Measurements from ENCODE around the gene NOL8.
A peak's percentile ranks its signal among the peaks of the same experiment; 100 is the strongest.

Gene NOL8

GRCh38 chr9:92324889-92325268, 271 bp downstream of the NOL8 start:
- TF ChIP-seq MAX (IDR thresholded peaks at IDR 0.05) (no peak), EGR1 (IDR thresholded peaks at IDR 0.05) (no peak), CREB1 (IDR thresholded peaks at IDR 0.05; ENCODE audit: low read depth) (no peak), FOXM1 (IDR thresholded peaks at IDR 0.05; ENCODE audit: borderline replicate concordance, low read depth) (no peak), TCF12 (IDR thresholded peaks at IDR 0.05; ENCODE audit: low read depth) (no peak), RAD21 (IDR thresholded peaks at IDR 0.05; ENCODE audit: low read depth) (no peak), YY1 (IDR thresholded peaks at IDR 0.05; ENCODE audit: low read depth) (no peak), TAF1 (IDR thresholded peaks at IDR 0.05; ENCODE audit: low read depth) (no peak), NFIC (IDR thresholded peaks at IDR 0.05) (no peak)
- TF ChIP-seq, protein P1, sequence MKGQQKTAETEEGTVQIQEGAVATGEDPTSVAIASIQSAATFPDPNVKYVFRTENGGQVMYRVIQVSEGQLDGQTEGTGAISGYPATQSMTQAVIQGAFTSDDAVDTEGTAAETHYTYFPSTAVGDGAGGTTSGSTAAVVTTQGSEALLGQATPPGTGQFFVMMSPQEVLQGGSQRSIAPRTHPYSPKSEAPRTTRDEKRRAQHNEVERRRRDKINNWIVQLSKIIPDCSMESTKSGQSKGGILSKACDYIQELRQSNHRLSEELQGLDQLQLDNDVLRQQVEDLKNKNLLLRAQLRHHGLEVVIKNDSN (IDR thresholded peaks at IDR 0.05): no peak

DNA sequence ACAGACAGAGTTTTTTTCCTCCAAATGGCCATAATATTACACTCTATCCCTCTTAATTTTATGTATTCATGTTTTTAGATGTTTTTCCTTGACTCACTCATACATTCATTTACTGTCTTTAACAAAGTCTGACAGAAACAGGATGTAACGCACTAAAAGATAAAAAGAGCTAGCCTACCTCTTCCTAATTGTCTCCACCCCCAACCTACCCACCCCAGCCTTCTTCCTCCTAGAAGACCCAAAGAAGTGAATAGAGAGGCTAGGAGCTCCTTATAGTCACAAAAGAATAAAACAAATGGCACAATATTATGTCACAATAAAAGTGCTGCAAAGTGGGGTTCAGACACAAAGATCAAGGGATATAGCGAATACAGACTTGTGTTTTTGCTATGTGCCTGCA, 719 bp downstream of the NOL8 start:
- TF ChIP-seq MAX (IDR thresholded peaks at IDR 0.05): no peak
- TF ChIP-seq TCF12 (IDR thresholded peaks at IDR 0.05; ENCODE audit: low read depth): no peak
- no peak for TF ChIP-seq RAD21 (IDR thresholded peaks at IDR 0.05; ENCODE audit: low read depth)
- TF ChIP-seq TAF1 (IDR thresholded peaks at IDR 0.05; ENCODE audit: low read depth): no peak
- TF ChIP-seq EGR1 (IDR thresholded peaks at IDR 0.05): no peak
- no peak for TF ChIP-seq FOXM1 (IDR thresholded peaks at IDR 0.05; ENCODE audit: borderline replicate concordance, low read depth)
- no peak for TF ChIP-seq CREB1 (IDR thresholded peaks at IDR 0.05; ENCODE audit: low read depth)

- no peak for TF ChIP-seq TAF1 (IDR thresholded peaks at IDR 0.05; ENCODE audit: low read depth)
- TF ChIP-seq RAD21 (IDR thresholded peaks at IDR 0.05; ENCODE audit: low read depth): no peak
- no peak for TF ChIP-seq TCF12 (IDR thresholded peaks at IDR 0.05; ENCODE audit: low read depth)
- 0 out of 2 replicates have a peak, but pooled peaks have one; percentile 8 for TF ChIP-seq CEBPB (IDR thresholded peaks at IDR 0.05)
- no peak for TF ChIP-seq NFIC (IDR thresholded peaks at IDR 0.05)
- TF ChIP-seq TEAD4 (IDR thresholded peaks at IDR 0.05): no peak
Observed at GRCh38 chr9:92315456-92315855, 9.7 kb downstream of the NOL8 start.

- no peak for TF ChIP-seq YY1 (IDR thresholded peaks at IDR 0.05; ENCODE audit: low read depth)
- TF ChIP-seq EGR1 (IDR thresholded peaks at IDR 0.05): no peak
- TF ChIP-seq ZBTB7A (IDR thresholded peaks at IDR 0.05; ENCODE audit: low read depth): no peak
- TF ChIP-seq TEAD4 (IDR thresholded peaks at IDR 0.05): no peak
- no peak for TF ChIP-seq FOXM1 (IDR thresholded peaks at IDR 0.05; ENCODE audit: borderline replicate concordance, low read depth)
- no peak for TF ChIP-seq MAX (IDR thresholded peaks at IDR 0.05)
- no peak for TF ChIP-seq NFIC (IDR thresholded peaks at IDR 0.05)
- TF ChIP-seq CREB1 (IDR thresholded peaks at IDR 0.05; ENCODE audit: low read depth): no peak
- TF ChIP-seq, protein P2, sequence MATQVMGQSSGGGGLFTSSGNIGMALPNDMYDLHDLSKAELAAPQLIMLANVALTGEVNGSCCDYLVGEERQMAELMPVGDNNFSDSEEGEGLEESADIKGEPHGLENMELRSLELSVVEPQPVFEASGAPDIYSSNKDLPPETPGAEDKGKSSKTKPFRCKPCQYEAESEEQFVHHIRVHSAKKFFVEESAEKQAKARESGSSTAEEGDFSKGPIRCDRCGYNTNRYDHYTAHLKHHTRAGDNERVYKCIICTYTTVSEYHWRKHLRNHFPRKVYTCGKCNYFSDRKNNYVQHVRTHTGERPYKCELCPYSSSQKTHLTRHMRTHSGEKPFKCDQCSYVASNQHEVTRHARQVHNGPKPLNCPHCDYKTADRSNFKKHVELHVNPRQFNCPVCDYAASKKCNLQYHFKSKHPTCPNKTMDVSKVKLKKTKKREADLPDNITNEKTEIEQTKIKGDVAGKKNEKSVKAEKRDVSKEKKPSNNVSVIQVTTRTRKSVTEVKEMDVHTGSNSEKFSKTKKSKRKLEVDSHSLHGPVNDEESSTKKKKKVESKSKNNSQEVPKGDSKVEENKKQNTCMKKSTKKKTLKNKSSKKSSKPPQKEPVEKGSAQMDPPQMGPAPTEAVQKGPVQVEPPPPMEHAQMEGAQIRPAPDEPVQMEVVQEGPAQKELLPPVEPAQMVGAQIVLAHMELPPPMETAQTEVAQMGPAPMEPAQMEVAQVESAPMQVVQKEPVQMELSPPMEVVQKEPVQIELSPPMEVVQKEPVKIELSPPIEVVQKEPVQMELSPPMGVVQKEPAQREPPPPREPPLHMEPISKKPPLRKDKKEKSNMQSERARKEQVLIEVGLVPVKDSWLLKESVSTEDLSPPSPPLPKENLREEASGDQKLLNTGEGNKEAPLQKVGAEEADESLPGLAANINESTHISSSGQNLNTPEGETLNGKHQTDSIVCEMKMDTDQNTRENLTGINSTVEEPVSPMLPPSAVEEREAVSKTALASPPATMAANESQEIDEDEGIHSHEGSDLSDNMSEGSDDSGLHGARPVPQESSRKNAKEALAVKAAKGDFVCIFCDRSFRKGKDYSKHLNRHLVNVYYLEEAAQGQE (IDR thresholded peaks at IDR 0.05; ENCODE audit: low read depth): no peak
- TF ChIP-seq CEBPB (IDR thresholded peaks at IDR 0.05): no peak
Observed at GRCh38 chr9:92313624-92314012, 11.5 kb downstream of the NOL8 start.

DNA sequence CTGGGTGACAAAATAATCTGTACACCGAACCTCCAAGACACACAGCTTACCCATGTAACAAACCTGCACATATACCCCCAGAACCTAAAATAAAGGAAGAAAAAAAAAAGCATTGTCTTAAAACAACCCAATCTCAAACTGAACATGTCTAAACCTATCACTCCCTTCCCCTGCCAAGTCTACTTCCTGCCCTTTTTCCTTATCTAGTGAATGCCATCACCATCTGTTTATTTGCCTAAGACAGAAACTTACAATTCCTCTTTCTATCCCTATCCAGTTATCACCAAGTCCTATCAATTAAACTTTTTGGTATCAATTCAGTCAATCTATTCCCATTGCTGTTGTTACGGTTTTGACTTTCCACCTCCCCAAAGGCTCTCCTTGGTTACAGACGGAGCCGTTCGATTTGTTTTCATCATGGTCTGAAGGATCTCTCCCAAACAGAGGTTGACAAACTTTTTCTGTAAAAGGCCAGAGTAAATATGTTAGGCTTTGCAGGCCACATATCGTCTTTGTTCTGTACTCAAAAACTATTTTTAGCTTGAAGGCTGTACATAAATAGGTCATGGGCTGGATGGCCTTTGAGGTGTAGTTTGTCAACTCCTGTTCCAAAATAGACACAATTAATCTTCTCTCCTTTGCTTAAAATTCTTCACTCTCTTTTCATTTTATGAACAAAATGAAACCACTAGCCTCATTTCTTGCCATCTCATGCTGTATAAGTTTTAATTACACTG, 12.1 kb downstream of the NOL8 start:
- TF ChIP-seq, protein P1 (IDR thresholded peaks at IDR 0.05): no peak
- TF ChIP-seq TCF12 (IDR thresholded peaks at IDR 0.05; ENCODE audit: low read depth) (no peak), CEBPB (IDR thresholded peaks at IDR 0.05) (no peak), NFIC (IDR thresholded peaks at IDR 0.05) (no peak), EP300 (IDR thresholded peaks at IDR 0.05; ENCODE audit: borderline replicate concordance) (no peak), CREB1 (IDR thresholded peaks at IDR 0.05; ENCODE audit: low read depth) (no peak)
- TF ChIP-seq, protein P2 (IDR thresholded peaks at IDR 0.05; ENCODE audit: low read depth): no peak

DNA sequence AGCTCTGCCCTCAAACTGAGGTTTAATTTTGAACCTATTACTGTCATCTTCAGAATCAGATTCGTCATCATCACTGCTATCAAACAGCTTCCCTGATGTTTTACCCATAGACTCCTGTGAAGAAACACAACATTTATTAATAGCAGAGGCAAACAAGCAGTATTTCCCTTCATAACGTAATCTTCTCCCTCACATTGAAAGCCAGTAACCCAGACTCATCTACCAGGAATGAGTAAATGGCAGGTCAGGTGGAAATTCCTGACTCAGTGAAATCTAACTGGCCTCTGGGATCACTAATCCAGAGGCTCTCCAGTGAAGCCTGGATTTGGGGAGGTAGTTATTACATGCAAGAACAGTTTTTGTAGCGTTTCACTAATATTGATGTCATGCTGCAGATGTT, 14.6 kb downstream of the NOL8 start:
- TF ChIP-seq YY1 (IDR thresholded peaks at IDR 0.05; ENCODE audit: low read depth) (no peak), ZBTB7A (IDR thresholded peaks at IDR 0.05; ENCODE audit: low read depth) (no peak), CREB1 (IDR thresholded peaks at IDR 0.05; ENCODE audit: low read depth) (no peak), TEAD4 (IDR thresholded peaks at IDR 0.05) (no peak), MAX (IDR thresholded peaks at IDR 0.05) (no peak)
- TF ChIP-seq, protein P2 (IDR thresholded peaks at IDR 0.05; ENCODE audit: low read depth): no peak

Data from Ishikawa (cell line).